ENCODE results near the gene CENPP. TPM values are rescaled to one million over a fixed set of nuclear protein-coding genes. Genes with fewer than 3 reads are reported as not detected.

CENPP gene
- total RNA-seq, 1 donor: 5.4 TPM

DNA sequence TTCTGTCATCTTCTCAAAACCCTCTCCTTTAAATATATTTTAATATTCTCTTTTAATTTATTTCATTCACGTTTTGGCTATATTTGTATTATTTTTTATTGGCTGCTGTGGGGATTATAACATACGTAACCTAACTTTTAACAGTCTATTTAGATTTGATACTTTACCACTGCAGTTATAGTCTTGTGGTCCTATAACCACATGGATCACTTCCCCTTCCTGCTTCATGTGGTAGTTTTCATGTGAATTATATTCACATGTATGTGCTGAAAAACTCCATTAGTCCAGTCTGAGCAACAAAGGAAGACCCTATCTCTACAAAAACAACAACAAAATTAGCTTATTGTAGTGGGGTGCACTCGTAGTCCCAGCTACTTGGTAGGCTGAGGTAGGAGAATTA lies 34.3 kb downstream of the CENPP start:
- H3K4me1 ChIP-seq (ENCODE audit: insufficient read depth, low read length): no peaks in the 10 kb centered on the region
- H3K4me3 ChIP-seq (ENCODE audit: insufficient read depth, low read length): no peak overlapping the region
- DNase-seq (ENCODE audit: insufficient read length, low spot score, missing footprints): no peak
- no peaks in the 10 kb centered on the region for H3K79me2 ChIP-seq (ENCODE audit: insufficient read depth, low read length)
- H3K9me3 ChIP-seq (ENCODE audit: low read depth, low read length): no peaks in the 10 kb centered on the region
- no peaks in the 10 kb centered on the region for H4K20me1 ChIP-seq (ENCODE audit: insufficient read depth, low read length)
- H3K27ac ChIP-seq (ENCODE audit: low read depth, low read length): no peak overlapping the region
- TF ChIP-seq, protein P1, sequence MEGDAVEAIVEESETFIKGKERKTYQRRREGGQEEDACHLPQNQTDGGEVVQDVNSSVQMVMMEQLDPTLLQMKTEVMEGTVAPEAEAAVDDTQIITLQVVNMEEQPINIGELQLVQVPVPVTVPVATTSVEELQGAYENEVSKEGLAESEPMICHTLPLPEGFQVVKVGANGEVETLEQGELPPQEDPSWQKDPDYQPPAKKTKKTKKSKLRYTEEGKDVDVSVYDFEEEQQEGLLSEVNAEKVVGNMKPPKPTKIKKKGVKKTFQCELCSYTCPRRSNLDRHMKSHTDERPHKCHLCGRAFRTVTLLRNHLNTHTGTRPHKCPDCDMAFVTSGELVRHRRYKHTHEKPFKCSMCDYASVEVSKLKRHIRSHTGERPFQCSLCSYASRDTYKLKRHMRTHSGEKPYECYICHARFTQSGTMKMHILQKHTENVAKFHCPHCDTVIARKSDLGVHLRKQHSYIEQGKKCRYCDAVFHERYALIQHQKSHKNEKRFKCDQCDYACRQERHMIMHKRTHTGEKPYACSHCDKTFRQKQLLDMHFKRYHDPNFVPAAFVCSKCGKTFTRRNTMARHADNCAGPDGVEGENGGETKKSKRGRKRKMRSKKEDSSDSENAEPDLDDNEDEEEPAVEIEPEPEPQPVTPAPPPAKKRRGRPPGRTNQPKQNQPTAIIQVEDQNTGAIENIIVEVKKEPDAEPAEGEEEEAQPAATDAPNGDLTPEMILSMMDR (IDR thresholded peaks at IDR 0.05; ENCODE audit: extremely low read depth, low read depth, low read length): no peak
- peak overlapping the region; percentile 65 for H2AFZ ChIP-seq (ENCODE audit: low read length)
- H3K36me3 ChIP-seq (ENCODE audit: insufficient read depth, low read length): no peaks in the 10 kb centered on the region
- H3K4me2 ChIP-seq (ENCODE audit: insufficient read depth, low read length): no peak overlapping the region
- no peaks in the 10 kb centered on the region for H3K27me3 ChIP-seq (ENCODE audit: insufficient read depth, low read length)

DNA sequence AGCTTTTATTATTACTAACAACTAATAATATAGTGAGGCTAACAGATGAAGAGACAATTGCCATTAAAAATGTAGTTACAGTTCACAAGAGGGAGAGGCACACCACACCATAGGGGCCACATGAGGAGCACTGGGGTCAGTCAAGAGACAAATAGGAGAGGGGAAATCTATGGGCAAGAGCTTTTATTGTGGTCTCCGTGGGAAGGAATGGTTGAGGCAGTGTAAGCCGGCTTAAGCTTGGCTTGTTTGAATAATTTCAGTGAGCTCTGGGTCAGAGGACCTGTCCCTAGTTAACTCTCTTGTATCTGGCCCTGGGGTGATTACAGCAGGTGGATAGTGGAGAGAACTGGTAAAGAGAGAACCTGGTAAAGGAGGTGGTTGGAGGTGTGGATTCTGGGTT lies 43.3 kb downstream of the CENPP start:
- TF ChIP-seq, protein P1 (IDR thresholded peaks at IDR 0.05; ENCODE audit: extremely low read depth, low read depth, low read length): no peak
- H3K4me3 ChIP-seq (ENCODE audit: insufficient read depth, low read length): no peak overlapping the region
- H4K20me1 ChIP-seq (ENCODE audit: insufficient read depth, low read length): no peaks in the 10 kb centered on the region
- H2AFZ ChIP-seq (ENCODE audit: low read length): no peak overlapping the region
- no peak for DNase-seq (ENCODE audit: insufficient read length, low spot score, missing footprints)
- no peaks in the 10 kb centered on the region for H3K4me1 ChIP-seq (ENCODE audit: insufficient read depth, low read length)
- H3K36me3 ChIP-seq (ENCODE audit: insufficient read depth, low read length): no peaks in the 10 kb centered on the region
- no peaks in the 10 kb centered on the region for H3K79me2 ChIP-seq (ENCODE audit: insufficient read depth, low read length)
- H3K27ac ChIP-seq (ENCODE audit: low read depth, low read length): no peak overlapping the region
- no peak overlapping the region for H3K4me2 ChIP-seq (ENCODE audit: insufficient read depth, low read length)
- no peaks in the 10 kb centered on the region for H3K9me3 ChIP-seq (ENCODE audit: low read depth, low read length)
- no peaks in the 10 kb centered on the region for H3K27me3 ChIP-seq (ENCODE audit: insufficient read depth, low read length)

DNA sequence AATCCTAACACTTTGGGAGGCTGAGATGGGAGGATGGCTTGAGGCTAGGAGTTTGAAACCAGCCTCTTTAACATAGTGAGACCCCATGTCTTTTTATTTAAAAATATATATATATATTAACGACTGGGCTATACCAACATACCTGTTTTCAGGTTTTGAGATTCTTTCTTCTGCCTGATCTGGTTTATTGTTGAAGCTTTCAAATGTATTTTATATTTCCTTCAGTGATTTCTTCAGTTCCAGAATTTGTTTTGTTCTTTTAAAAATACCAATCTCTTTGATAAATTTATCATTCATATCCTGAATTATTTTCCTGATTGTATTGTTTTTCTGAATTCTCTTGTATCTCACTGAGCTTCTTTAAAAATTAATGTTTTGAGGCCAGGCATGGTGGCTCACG lies 47.4 kb downstream of the CENPP start:
- H3K79me2 ChIP-seq (ENCODE audit: insufficient read depth, low read length): no peaks in the 10 kb centered on the region
- no peak overlapping the region for H3K27ac ChIP-seq (ENCODE audit: low read depth, low read length)
- H2AFZ ChIP-seq (ENCODE audit: low read length): no peak overlapping the region
- no peaks in the 10 kb centered on the region for H3K4me1 ChIP-seq (ENCODE audit: insufficient read depth, low read length)
- H3K4me3 ChIP-seq (ENCODE audit: insufficient read depth, low read length): no peak overlapping the region
- no peaks in the 10 kb centered on the region for H3K27me3 ChIP-seq (ENCODE audit: insufficient read depth, low read length)
- H3K4me2 ChIP-seq (ENCODE audit: insufficient read depth, low read length): no peak overlapping the region
- TF ChIP-seq, protein P1 (IDR thresholded peaks at IDR 0.05; ENCODE audit: extremely low read depth, low read depth, low read length): no peak
- no peaks in the 10 kb centered on the region for H3K9me3 ChIP-seq (ENCODE audit: low read depth, low read length)
- no peaks in the 10 kb centered on the region for H3K36me3 ChIP-seq (ENCODE audit: insufficient read depth, low read length)
- no peaks in the 10 kb centered on the region for H4K20me1 ChIP-seq (ENCODE audit: insufficient read depth, low read length)
- DNase-seq (ENCODE audit: insufficient read length, low spot score, missing footprints): no peak

DNA sequence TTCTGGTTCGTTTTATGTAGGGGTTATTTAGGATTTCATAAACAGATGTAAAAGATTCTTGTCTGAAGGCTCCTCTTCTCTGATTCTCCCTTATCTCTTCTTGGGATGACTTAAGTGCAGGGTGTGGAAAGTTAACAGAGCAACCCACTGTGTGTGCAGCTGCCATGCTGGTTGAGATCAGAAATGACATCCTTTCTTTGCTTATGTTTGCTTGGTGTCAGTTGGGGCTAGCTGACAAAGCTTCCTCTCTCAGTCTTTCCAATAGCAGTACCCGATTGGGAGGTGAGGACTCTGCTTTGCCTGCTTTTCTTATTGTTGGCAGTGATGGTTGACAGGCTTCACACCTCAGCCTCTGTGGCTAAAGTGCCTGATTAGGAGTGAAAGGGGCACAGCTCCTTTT lies 52.1 kb downstream of the CENPP start:
- no peak for DNase-seq (ENCODE audit: insufficient read length, low spot score, missing footprints)
- no peak overlapping the region for H3K4me3 ChIP-seq (ENCODE audit: insufficient read depth, low read length)
- H4K20me1 ChIP-seq (ENCODE audit: insufficient read depth, low read length): no peaks in the 10 kb centered on the region
- H3K27me3 ChIP-seq (ENCODE audit: insufficient read depth, low read length): no peaks in the 10 kb centered on the region
- H3K79me2 ChIP-seq (ENCODE audit: insufficient read depth, low read length): no peaks in the 10 kb centered on the region
- no peaks in the 10 kb centered on the region for H3K36me3 ChIP-seq (ENCODE audit: insufficient read depth, low read length)
- TF ChIP-seq, protein P1 (IDR thresholded peaks at IDR 0.05; ENCODE audit: extremely low read depth, low read depth, low read length): no peak
- H3K9me3 ChIP-seq (ENCODE audit: low read depth, low read length): no peaks in the 10 kb centered on the region
- peak overlapping the region; percentile 27 for H2AFZ ChIP-seq (ENCODE audit: low read length)
- no peak overlapping the region for H3K27ac ChIP-seq (ENCODE audit: low read depth, low read length)
- no peaks in the 10 kb centered on the region for H3K4me1 ChIP-seq (ENCODE audit: insufficient read depth, low read length)
- H3K4me2 ChIP-seq (ENCODE audit: insufficient read depth, low read length): no peak overlapping the region

Measured in osteoblast (primary cell).